Measurements from ENCODE around the gene UBE4A.
"Not testable (repeated sequence)": the region's sequence is repeated elsewhere in the genome, so short reads cannot be mapped to it uniquely, and the experiment has no call there.

DNA sequence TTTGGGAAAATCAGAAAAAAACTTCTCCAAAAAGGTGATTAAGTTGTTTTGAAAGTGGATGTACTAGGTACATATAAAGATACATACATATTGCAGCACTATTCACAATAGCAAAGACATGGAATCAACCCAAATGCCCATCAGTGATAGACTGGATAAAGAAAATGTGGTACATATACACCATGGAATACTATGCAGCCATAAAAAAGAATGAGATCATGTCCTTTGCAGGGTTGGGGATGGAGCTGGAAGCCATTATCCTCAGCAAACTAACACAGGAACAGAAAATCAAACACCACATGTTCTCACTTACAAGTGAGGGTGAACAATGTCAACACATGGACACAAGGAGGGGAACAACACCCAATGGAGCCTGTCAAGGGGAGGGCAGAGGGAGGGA, 57.5 kb downstream of the UBE4A start:
- not testable (repeated sequence) for TF ChIP-seq EZH2phosphoT487 (IDR thresholded peaks at IDR 0.05; ENCODE audit: unreplicated experiment); NANOG (IDR thresholded peaks at IDR 0.05; ENCODE audit: borderline replicate concordance); POLR2AphosphoS5 (IDR thresholded peaks at IDR 0.05; ENCODE audit: low read depth)
- TF ChIP-seq, protein P1, sequence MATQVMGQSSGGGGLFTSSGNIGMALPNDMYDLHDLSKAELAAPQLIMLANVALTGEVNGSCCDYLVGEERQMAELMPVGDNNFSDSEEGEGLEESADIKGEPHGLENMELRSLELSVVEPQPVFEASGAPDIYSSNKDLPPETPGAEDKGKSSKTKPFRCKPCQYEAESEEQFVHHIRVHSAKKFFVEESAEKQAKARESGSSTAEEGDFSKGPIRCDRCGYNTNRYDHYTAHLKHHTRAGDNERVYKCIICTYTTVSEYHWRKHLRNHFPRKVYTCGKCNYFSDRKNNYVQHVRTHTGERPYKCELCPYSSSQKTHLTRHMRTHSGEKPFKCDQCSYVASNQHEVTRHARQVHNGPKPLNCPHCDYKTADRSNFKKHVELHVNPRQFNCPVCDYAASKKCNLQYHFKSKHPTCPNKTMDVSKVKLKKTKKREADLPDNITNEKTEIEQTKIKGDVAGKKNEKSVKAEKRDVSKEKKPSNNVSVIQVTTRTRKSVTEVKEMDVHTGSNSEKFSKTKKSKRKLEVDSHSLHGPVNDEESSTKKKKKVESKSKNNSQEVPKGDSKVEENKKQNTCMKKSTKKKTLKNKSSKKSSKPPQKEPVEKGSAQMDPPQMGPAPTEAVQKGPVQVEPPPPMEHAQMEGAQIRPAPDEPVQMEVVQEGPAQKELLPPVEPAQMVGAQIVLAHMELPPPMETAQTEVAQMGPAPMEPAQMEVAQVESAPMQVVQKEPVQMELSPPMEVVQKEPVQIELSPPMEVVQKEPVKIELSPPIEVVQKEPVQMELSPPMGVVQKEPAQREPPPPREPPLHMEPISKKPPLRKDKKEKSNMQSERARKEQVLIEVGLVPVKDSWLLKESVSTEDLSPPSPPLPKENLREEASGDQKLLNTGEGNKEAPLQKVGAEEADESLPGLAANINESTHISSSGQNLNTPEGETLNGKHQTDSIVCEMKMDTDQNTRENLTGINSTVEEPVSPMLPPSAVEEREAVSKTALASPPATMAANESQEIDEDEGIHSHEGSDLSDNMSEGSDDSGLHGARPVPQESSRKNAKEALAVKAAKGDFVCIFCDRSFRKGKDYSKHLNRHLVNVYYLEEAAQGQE (IDR thresholded peaks at IDR 0.05; ENCODE audit: unreplicated experiment) = not testable (repeated sequence)
- TF ChIP-seq, protein P2, sequence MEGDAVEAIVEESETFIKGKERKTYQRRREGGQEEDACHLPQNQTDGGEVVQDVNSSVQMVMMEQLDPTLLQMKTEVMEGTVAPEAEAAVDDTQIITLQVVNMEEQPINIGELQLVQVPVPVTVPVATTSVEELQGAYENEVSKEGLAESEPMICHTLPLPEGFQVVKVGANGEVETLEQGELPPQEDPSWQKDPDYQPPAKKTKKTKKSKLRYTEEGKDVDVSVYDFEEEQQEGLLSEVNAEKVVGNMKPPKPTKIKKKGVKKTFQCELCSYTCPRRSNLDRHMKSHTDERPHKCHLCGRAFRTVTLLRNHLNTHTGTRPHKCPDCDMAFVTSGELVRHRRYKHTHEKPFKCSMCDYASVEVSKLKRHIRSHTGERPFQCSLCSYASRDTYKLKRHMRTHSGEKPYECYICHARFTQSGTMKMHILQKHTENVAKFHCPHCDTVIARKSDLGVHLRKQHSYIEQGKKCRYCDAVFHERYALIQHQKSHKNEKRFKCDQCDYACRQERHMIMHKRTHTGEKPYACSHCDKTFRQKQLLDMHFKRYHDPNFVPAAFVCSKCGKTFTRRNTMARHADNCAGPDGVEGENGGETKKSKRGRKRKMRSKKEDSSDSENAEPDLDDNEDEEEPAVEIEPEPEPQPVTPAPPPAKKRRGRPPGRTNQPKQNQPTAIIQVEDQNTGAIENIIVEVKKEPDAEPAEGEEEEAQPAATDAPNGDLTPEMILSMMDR (conservative IDR thresholded peaks at IDR 0.05; ENCODE audit: low read depth in 2 of 2) = not testable (repeated sequence)
- TF ChIP-seq, protein P3, sequence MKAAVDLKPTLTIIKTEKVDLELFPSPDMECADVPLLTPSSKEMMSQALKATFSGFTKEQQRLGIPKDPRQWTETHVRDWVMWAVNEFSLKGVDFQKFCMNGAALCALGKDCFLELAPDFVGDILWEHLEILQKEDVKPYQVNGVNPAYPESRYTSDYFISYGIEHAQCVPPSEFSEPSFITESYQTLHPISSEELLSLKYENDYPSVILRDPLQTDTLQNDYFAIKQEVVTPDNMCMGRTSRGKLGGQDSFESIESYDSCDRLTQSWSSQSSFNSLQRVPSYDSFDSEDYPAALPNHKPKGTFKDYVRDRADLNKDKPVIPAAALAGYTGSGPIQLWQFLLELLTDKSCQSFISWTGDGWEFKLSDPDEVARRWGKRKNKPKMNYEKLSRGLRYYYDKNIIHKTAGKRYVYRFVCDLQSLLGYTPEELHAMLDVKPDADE (IDR thresholded peaks at IDR 0.05) = not testable (repeated sequence)
